GM18907 (cell line): ENCODE results near the gene LRRTM1.

ENCODE experiments used
- ATAC-seq: cut with Tn5 transposase; IDR thresholded peaks from one replicate; pipeline ENCODE4 v1.9.1; 2021; ENCODE audit warnings: mild to moderate bottlenecking, moderate library complexity; ENCODE audit not compliant: unreplicated experiment

The LRRTM1 gene

GRCh38 chr2:80302314-80303005, 2.1 kb downstream of the LRRTM1 start:
- no peak for ATAC-seq

GRCh38 chr2:80302001-80302313, 2.6 kb downstream of the LRRTM1 start:
- ATAC-seq = no peak

GRCh38 chr2:80300954-80301353, 3.6 kb downstream of the LRRTM1 start:
- ATAC-seq = no peak

- no peak for ATAC-seq
Observed at GRCh38 chr2:80300346-80300745, 4.2 kb downstream of the LRRTM1 start.

- no peak for ATAC-seq
Observed at GRCh38 chr2:80299661-80300060, 4.9 kb downstream of the LRRTM1 start.

- ATAC-seq = no peak
Observed at GRCh38 chr2:80298954-80299353, 5.6 kb downstream of the LRRTM1 start.

- no peak for ATAC-seq
Observed at GRCh38 chr2:80293039-80293438, 11.5 kb downstream of the LRRTM1 start.

GRCh38 chr2:80292474-80292873, 12.1 kb downstream of the LRRTM1 start:
- ATAC-seq = no peak

GRCh38 chr2:80291656-80292055, 12.9 kb downstream of the LRRTM1 start:
- ATAC-seq = no peak

- ATAC-seq = no peak
Observed at GRCh38 chr2:80288576-80288975, 16.0 kb downstream of the LRRTM1 start.

- ATAC-seq = no peak
Observed at GRCh38 chr2:80281049-80281448, 23.5 kb downstream of the LRRTM1 start.

GRCh38 chr2:80280598-80280997, 24.0 kb downstream of the LRRTM1 start:
- ATAC-seq = no peak

GRCh38 chr2:80269806-80270205, 34.7 kb downstream of the LRRTM1 start:
- ATAC-seq = no peak

- no peak for ATAC-seq
Observed at GRCh38 chr2:80266231-80266630, 38.3 kb downstream of the LRRTM1 start.

GRCh38 chr2:80259292-80259691, 45.3 kb downstream of the LRRTM1 start:
- no peak for ATAC-seq

- no peak for ATAC-seq
Observed at GRCh38 chr2:80258793-80259192, 45.8 kb downstream of the LRRTM1 start.

- no peak for ATAC-seq
Observed at GRCh38 chr2:80258341-80258740, 46.2 kb downstream of the LRRTM1 start.

GRCh38 chr2:80257450-80257849, 47.1 kb downstream of the LRRTM1 start:
- ATAC-seq = no peak

GRCh38 chr2:80256782-80257167, 47.8 kb downstream of the LRRTM1 start:
- no peak for ATAC-seq

GRCh38 chr2:80255918-80256781, 48.4 kb downstream of the LRRTM1 start:
- ATAC-seq = no peak

GRCh38 chr2:80252294-80252986, 52.1 kb downstream of the LRRTM1 start:
- no peak for ATAC-seq
